ENCODE data around the gene PLEKHH2. TPM values are rescaled to one million over a fixed set of nuclear protein-coding genes. Genes with fewer than 3 reads are reported as not detected.

PLEKHH2 gene
- polyA plus RNA-seq, 3 donors = not detected

- Histone ChIP-seq H3K9me3 (replicated peaks in 1 of 2; ENCODE audit: control insufficient read depth in 1 of 2, insufficient read depth in 1 of 2, low read length in 2 of 2) (no peaks in the 10 kb centered on the region), H3K4me2 (replicated peaks; ENCODE audit: extremely low read depth, low read length, poor library complexity, severe bottlenecking) (no peak overlapping the region), H4K20me1 (ENCODE audit: insufficient read depth, low read length) (no peaks in the 10 kb centered on the region), H3K36me3 (replicated peaks in 1 of 2; ENCODE audit: control insufficient read depth in 1 of 2, insufficient read depth in 2 of 2, low read length in 2 of 2) (no peaks in the 10 kb centered on the region), H3K27ac (ENCODE audit: low read depth in 1 of 2, low read length in 2 of 2) (no peak overlapping the region), H3K9ac (ENCODE audit: insufficient read depth, low read length, poor library complexity, severe bottlenecking) (no peak overlapping the region), H3K27me3 (ENCODE audit: control insufficient read depth in 2 of 2, insufficient read depth in 2 of 2, low read length in 2 of 2) (no peaks in the 10 kb centered on the region), H3K79me2 (ENCODE audit: insufficient read depth, low read length) (no peaks in the 10 kb centered on the region), H3K4me3 (replicated peaks in 1 of 3; ENCODE audit: low read depth in 2 of 3, low read length in 3 of 3) (no peak overlapping the region), H2AFZ (ENCODE audit: insufficient read depth, low read depth, low read length, poor library complexity, severe bottlenecking) (no peak overlapping the region), H3K4me1 (ENCODE audit: control insufficient read depth in 1 of 2, insufficient read depth in 2 of 2, low read length in 2 of 2) (no peaks in the 10 kb centered on the region)
- intact Hi-C loops (cut with micrococcal nuclease) = loop anchor here in 1 of 2 donors (5.0 kb wide), 1 partner anchor 786 kb away; no protein-coding TSS in a partner anchor
- Mint-ChIP-seq H3K9me3 (no peaks in the 10 kb centered on the region), H3K27me3 (ENCODE audit: low read depth in 3 of 3) (peaks cover 0 to 5% (median 2%) of the 10 kb centered on the region in 3 donors), H3K4me3 (no peak overlapping the region), H3K4me1 (no peaks in the 10 kb centered on the region), H3K36me3 (no peaks in the 10 kb centered on the region), H3K27ac (no peak overlapping the region)
- DNase-seq = no peak
- WGBS (ENCODE audit: insufficient coverage) = 100% methylated on average over 3 of the region's 7 CpGs
- TF ChIP-seq CTCF (IDR thresholded peaks at IDR 0.05) = no peak
Observed at GRCh38 chr2:43612944-43613343, 24.1 kb upstream of the PLEKHH2 start.

- Histone ChIP-seq H4K20me1 (ENCODE audit: insufficient read depth, low read length) (no peaks in the 10 kb centered on the region), H3K9me3 (replicated peaks in 1 of 2; ENCODE audit: control insufficient read depth in 1 of 2, insufficient read depth in 1 of 2, low read length in 2 of 2) (no peaks in the 10 kb centered on the region), H3K79me2 (ENCODE audit: insufficient read depth, low read length) (no peaks in the 10 kb centered on the region), H3K4me1 (ENCODE audit: control insufficient read depth in 1 of 2, insufficient read depth in 2 of 2, low read length in 2 of 2) (no peaks in the 10 kb centered on the region), H2AFZ (ENCODE audit: insufficient read depth, low read depth, low read length, poor library complexity, severe bottlenecking) (no peak overlapping the region), H3K27ac (ENCODE audit: low read depth in 1 of 2, low read length in 2 of 2) (no peak overlapping the region), H3K27me3 (ENCODE audit: control insufficient read depth in 2 of 2, insufficient read depth in 2 of 2, low read length in 2 of 2) (peaks cover 0 to 4% of the 10 kb centered on the region in 2 donors), H3K36me3 (replicated peaks in 1 of 2; ENCODE audit: control insufficient read depth in 1 of 2, insufficient read depth in 2 of 2, low read length in 2 of 2) (no peaks in the 10 kb centered on the region), H3K4me2 (replicated peaks; ENCODE audit: extremely low read depth, low read length, poor library complexity, severe bottlenecking) (no peak overlapping the region), H3K4me3 (replicated peaks in 1 of 3; ENCODE audit: low read depth in 2 of 3, low read length in 3 of 3) (no peak overlapping the region), H3K9ac (ENCODE audit: insufficient read depth, low read length, poor library complexity, severe bottlenecking) (no peak overlapping the region)
- Mint-ChIP-seq H3K4me3 (no peak overlapping the region), H3K27me3 (ENCODE audit: low read depth in 3 of 3) (peaks cover 7 to 11% (median 9%) of the 10 kb centered on the region in 3 donors), H3K27ac (no peak overlapping the region), H3K36me3 (no peaks in the 10 kb centered on the region), H3K4me1 (no peaks in the 10 kb centered on the region), H3K9me3 (no peaks in the 10 kb centered on the region)
- intact Hi-C loops (cut with micrococcal nuclease) = no loop called here
- no peak for TF ChIP-seq CTCF (IDR thresholded peaks at IDR 0.05)
- 92% methylated on average over 1 of the region's 5 CpGs for WGBS (ENCODE audit: insufficient coverage)
- no peak for DNase-seq
Observed at GRCh38 chr2:43616967-43617680, 19.9 kb upstream of the PLEKHH2 start.

All from CD14-positive monocyte (primary cell).